GM12872 (cell line): ENCODE results near the gene SSBP2.

Experiments
- CTCF ChIP-seq: IDR thresholded peaks from 3 replicates; pipeline ENCODE4 v1.5.1; 2011; ENCODE audit warnings: low read depth, mild to moderate bottlenecking, low read length, moderate library complexity; ENCODE audit not compliant: insufficient read depth

Gene SSBP2

GRCh38 chr5:81698813-81699212 lies 52.1 kb downstream of the SSBP2 start:
- TF ChIP-seq CTCF: no peak

GRCh38 chr5:81696418-81697397 lies 54.2 kb downstream of the SSBP2 start:
- TF ChIP-seq CTCF: no peak

GRCh38 chr5:81694726-81695125 lies 56.2 kb downstream of the SSBP2 start:
- TF ChIP-seq CTCF: no peak

- no peak for TF ChIP-seq CTCF
Measured at GRCh38 chr5:81688215-81688614, 62.7 kb downstream of the SSBP2 start.

GRCh38 chr5:81687292-81687691 lies 63.6 kb downstream of the SSBP2 start:
- TF ChIP-seq CTCF: no peak

GRCh38 chr5:81685471-81685870 lies 65.4 kb downstream of the SSBP2 start:
- TF ChIP-seq CTCF: no peak

- TF ChIP-seq CTCF: no peak
Measured at GRCh38 chr5:81679885-81680284, 71.0 kb downstream of the SSBP2 start.
